MM.1S (cell line): ENCODE results near the gene SYNGR1.

Experiments used
- DNase-seq: peaks from one replicate; pipeline ENCODE4 v3.0.0-alpha.2; 2015
- H2AFZ ChIP-seq: fragments of 300-600 bp; sonication (generic); 2 replicates; pipeline ENCODE4 v1.6.0; 2016; ENCODE audit warnings: antibody characterized with exemption, low read length
- H3F3A ChIP-seq: fragments of 300-600 bp; sonication (generic); 2 replicates; pipeline ENCODE4 v1.6.1; 2016; ENCODE audit warnings: mild to moderate bottlenecking, antibody characterized with exemption, low read length, moderate library complexity, mixed read lengths; ENCODE audit not compliant: insufficient read depth
- H3K27ac ChIP-seq: fragments of 300-600 bp; sonication (generic); 2 replicates; pipeline ENCODE4 v1.5.1; 2016; ENCODE audit warnings: mild to moderate bottlenecking, low read length
- H3K27me3 ChIP-seq: fragments of 300-600 bp; sonication (generic); replicated peaks from 2 replicates; pipeline ENCODE4 v1.6.0; 2016; ENCODE audit warnings: low read length; ENCODE audit not compliant: insufficient read depth
- H3K36me3 ChIP-seq: fragments of 300-600 bp; sonication (generic); replicated peaks from 2 replicates; pipeline ENCODE4 v1.6.1; 2016; ENCODE audit warnings: mild to moderate bottlenecking, low read length, mixed read lengths; ENCODE audit not compliant: insufficient read depth
- H3K4me1 ChIP-seq: fragments of 300-600 bp; sonication (generic); 2 replicates; pipeline ENCODE4 v1.6.1; 2016; ENCODE audit warnings: low read length, mixed read lengths
- H3K4me2 ChIP-seq: fragments of 300-600 bp; sonication (generic); 2 replicates; pipeline ENCODE4 v1.6.0; 2016; ENCODE audit warnings: low read depth, low read length
- H3K4me3 ChIP-seq: fragments of 300-600 bp; sonication (generic); 2 replicates; pipeline ENCODE4 v1.5.1; 2016; ENCODE audit warnings: low read length, mixed read lengths
- H3K79me2 ChIP-seq: fragments of 300-600 bp; sonication (generic); 2 replicates; pipeline ENCODE4 v1.6.1; 2016; ENCODE audit warnings: mixed run types, low read length, mixed read lengths
- H3K9ac ChIP-seq: fragments of 300-600 bp; sonication (generic); 2 replicates; pipeline ENCODE4 v1.6.1; 2016; ENCODE audit warnings: low read length, mixed read lengths
- H3K9me2 ChIP-seq: fragments of 300-600 bp; sonication (generic); replicated peaks from 2 replicates; pipeline ENCODE4 v1.6.1; 2016; ENCODE audit warnings: mild to moderate bottlenecking, low read length, mixed read lengths; ENCODE audit not compliant: insufficient read depth
- H3K9me3 ChIP-seq: fragments of 300-600 bp; sonication (generic); replicated peaks from 2 replicates; pipeline ENCODE4 v1.6.1; 2016; ENCODE audit warnings: mild to moderate bottlenecking, low read length, mixed read lengths; ENCODE audit not compliant: insufficient read depth
- H4K20me1 ChIP-seq: fragments of 300-600 bp; sonication (generic); 2 replicates; pipeline ENCODE4 v1.6.1; 2016; ENCODE audit warnings: mild to moderate bottlenecking, low read length, moderate library complexity, mixed read lengths; ENCODE audit not compliant: insufficient read depth
- CTCF ChIP-seq: fragments of 300-600 bp; sonication (generic); IDR thresholded peaks from 2 replicates; pipeline ENCODE4 v1.5.1; 2016; ENCODE audit warnings: antibody characterized with exemption, low read length, mixed read lengths
- EZH2 ChIP-seq: fragments of 300-600 bp; sonication (generic); optimal IDR thresholded peaks from 2 replicates; pipeline ENCODE3; 2017; ENCODE audit warnings: low read depth, mild to moderate bottlenecking, antibody characterized with exemption, low read length, mixed read lengths
- EZH2phosphoT487 ChIP-seq: fragments of 300-600 bp; sonication (generic); IDR thresholded peaks from 2 replicates; pipeline ENCODE4 v1.6.1; 2018; ENCODE audit warnings: antibody characterized with exemption, low read length

The SYNGR1 gene

GRCh38 chr22:39427751-39428596, 78.2 kb downstream of the SYNGR1 start:
- Histone ChIP-seq H2AFZ (peak overlapping the region; percentile 2; the same call in 1 of the 2 replicates), H3K4me2 (peak overlapping the region; percentile 54; the same call in 1 of the 2 replicates), H3K9me2 (no peaks in the 10 kb centered on the region), H3K4me1 (peaks cover 59% of the 10 kb centered on the region), H4K20me1 (no peaks in the 10 kb centered on the region), H3F3A (peaks cover 31% of the 10 kb centered on the region), H3K9ac (peak overlapping the region; percentile 49), H3K27ac (peak overlapping the region; percentile 92), H3K27me3 (no peaks in the 10 kb centered on the region), H3K79me2 (peaks cover 30% of the 10 kb centered on the region), H3K4me3 (no peak overlapping the region), H3K9me3 (no peaks in the 10 kb centered on the region), H3K36me3 (peaks cover 10% of the 10 kb centered on the region; the same call in 1 of the 2 replicates)
- TF ChIP-seq CTCF = no peak
- no peak for TF ChIP-seq EZH2phosphoT487
- no peak for TF ChIP-seq EZH2
- peak; percentile 68 for DNase-seq

- DNase-seq = no peak
- Histone ChIP-seq H3K79me2 (peaks cover 30% of the 10 kb centered on the region), H3K9me2 (no peaks in the 10 kb centered on the region), H3K36me3 (peaks cover 10% of the 10 kb centered on the region; the same call in 1 of the 2 replicates), H3K9me3 (no peaks in the 10 kb centered on the region), H3K4me3 (no peak overlapping the region), H4K20me1 (no peaks in the 10 kb centered on the region), H2AFZ (no peak overlapping the region), H3F3A (peaks cover 31% of the 10 kb centered on the region), H3K9ac (peak overlapping the region; percentile 49), H3K27me3 (no peaks in the 10 kb centered on the region), H3K27ac (peak overlapping the region; percentile 92), H3K4me1 (peaks cover 59% of the 10 kb centered on the region), H3K4me2 (peak overlapping the region; percentile 54; the same call in 1 of the 2 replicates)
- no peak for TF ChIP-seq EZH2phosphoT487
- no peak for TF ChIP-seq EZH2
- TF ChIP-seq CTCF = no peak
Observed at GRCh38 chr22:39428597-39429071, 78.8 kb downstream of the SYNGR1 start.

GRCh38 chr22:39429186-39429585, 79.4 kb downstream of the SYNGR1 start:
- Histone ChIP-seq H3K9ac (peak overlapping the region; percentile 49; the same call in 1 of the 2 replicates), H3K79me2 (peaks cover 30% of the 10 kb centered on the region), H3K4me2 (peak overlapping the region; percentile 54; the same call in 1 of the 2 replicates), H3K27ac (peak overlapping the region; percentile 92; the same call in 1 of the 2 replicates), H2AFZ (no peak overlapping the region), H3F3A (peaks cover 31% of the 10 kb centered on the region), H3K4me3 (no peak overlapping the region), H3K36me3 (peaks cover 6% of the 10 kb centered on the region; the same call in 1 of the 2 replicates), H3K27me3 (no peaks in the 10 kb centered on the region), H3K9me3 (no peaks in the 10 kb centered on the region), H4K20me1 (no peaks in the 10 kb centered on the region), H3K9me2 (no peaks in the 10 kb centered on the region), H3K4me1 (peaks cover 59% of the 10 kb centered on the region)
- TF ChIP-seq EZH2phosphoT487 (no peak), EZH2 (no peak), CTCF (no peak)
- no peak for DNase-seq
